Measurements from ENCODE around the gene BMP6.

Gene BMP6

GRCh38 chr6:7749478-7749877 is 23.6 kb downstream of the BMP6 start:
- no peak for DNase-seq

GRCh38 chr6:7750197-7750596 is 24.3 kb downstream of the BMP6 start:
- no peak for DNase-seq

DNA sequence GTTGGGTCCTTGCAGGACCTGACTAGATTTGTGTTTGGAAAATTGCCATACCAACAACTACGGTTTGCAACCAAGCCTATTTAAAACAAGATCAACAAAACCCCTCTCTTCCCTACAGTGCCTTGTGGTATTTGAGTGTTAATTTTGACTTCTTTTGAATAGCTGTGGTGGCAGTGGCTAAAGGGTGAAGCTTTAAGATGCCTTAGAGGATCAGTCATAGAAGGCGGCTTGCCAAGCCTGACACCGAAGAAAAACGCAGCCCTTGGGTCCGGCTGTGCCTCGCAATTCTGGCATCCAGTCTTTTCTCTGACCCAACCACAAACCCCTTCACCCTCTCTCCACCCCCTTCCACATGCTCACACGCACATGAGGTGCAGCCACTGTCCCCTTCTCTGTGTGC is 32.6 kb downstream of the BMP6 start:
- DNase-seq, result no peak

- DNase-seq, result no peak
Measured at GRCh38 chr6:7759320-7759719, 33.4 kb downstream of the BMP6 start.

- no peak for DNase-seq
Measured at GRCh38 chr6:7761051-7761450, 35.2 kb downstream of the BMP6 start.

- DNase-seq, result no peak
Measured at GRCh38 chr6:7762760-7763159, 36.9 kb downstream of the BMP6 start.

DNA sequence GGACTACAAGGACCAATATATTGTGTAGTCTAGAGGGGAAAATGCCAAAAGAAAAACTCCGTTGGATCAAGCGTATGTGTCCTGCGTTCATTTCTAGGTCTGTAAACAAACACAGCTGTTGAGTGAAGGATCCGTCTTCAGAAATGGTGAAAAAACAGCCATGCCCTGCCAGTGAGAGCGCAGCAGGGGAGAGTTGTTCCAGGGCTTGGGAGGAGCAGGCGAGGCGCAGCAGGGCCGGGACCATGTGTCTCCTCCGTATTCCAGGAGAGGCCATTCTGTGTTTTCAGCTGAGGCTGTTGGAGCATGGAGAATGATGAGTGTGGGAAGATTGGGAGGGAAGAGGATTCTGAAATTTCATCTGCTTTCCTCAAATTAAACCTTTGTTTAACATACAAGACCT is 38.0 kb downstream of the BMP6 start:
- DNase-seq, result no peak

DNA sequence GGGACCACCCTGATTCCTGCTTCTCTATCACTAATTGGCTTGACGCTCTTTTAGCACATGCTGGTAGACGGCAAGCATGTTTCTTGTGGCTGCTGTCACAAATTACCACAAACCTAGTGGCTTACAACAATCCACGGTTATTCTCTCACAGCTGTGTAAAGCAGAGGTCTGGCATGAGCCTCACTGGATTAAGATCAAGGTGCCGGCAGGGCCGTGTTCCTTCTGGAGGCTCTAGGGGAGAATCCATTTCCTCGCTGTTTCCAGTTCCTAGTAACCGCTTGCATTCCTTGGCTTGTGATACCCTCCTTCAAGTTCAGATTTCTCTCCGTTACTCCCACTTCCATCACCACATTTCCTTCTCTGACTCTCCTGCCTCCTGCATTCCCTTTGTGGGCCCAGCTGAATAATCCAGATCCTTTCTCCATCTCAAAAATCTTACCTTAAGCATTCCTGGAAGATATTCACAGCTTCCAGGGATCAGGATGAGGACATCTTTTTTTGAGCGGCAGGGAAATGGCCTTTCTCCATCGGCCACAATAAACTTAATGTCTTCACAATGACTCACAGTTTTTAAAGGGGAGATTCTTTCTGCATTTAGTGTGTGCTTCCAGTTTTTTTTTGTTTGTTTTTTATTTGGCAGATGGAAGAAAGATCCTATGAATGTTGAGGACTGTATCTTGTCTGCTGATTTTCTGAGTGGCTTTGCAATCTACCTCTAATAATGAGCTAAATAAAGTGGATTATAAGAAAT is 39.9 kb downstream of the BMP6 start:
- DNase-seq, result no peak

DNA sequence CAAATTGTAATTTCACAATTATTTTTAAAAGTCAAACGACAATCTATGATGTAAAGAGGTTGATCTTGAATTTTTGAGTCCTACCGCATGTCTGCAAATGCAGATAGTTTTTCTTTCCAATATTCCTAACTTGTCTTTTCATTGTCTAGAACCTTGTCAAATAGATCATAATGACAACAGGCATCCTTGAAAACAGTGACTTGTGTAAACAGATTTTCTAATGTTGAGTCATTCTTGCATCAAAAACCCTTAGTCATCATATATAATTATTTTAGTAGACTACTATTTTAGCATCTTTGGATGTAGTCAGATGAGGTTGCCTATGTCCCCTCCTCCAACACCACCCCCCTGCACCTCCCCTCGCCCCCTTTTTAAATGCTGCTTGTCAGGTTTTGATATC is 43.8 kb downstream of the BMP6 start:
- DNase-seq, result no peak

DNA sequence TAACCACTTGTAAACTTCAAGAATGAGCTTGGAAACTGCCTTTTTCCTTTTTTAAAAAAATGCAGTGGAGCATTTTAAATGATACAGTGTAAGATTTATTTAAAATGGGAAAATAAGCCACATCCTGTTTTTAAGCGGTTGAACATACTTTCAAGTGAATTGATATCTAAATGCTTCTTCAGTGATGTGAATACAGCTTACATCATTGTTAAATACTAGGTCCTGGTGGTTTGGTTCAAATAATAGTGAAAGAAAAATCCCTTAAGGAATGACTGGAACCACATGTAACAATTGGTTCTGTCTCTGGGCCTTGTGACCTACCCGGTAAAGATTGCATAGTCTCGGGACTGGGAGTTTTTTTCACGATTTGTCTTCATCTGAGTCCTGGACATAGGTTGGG is 44.2 kb downstream of the BMP6 start:
- DNase-seq, result no peak

DNA sequence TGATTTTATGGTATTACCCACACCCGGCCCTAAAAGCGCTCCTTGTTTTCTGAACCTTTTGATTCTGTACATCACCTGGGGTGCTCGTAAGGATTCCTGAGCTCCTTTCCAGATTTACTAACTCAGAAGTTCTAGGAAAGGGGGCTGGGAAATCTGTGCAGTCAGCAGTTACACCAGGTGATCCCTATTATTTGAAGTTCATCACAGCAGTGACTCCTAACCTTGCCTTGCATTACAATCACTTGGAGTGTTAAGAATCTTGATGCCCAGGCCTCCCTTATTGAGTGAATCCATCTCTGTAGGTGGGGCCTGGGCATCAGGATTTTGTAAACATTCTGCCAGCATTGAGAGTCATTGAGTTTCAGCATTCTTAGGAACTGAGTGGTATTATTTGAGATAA is 44.7 kb downstream of the BMP6 start:
- DNase-seq, result no peak

- DNase-seq, result no peak
Measured at GRCh38 chr6:7773322-7773721, 47.4 kb downstream of the BMP6 start.

GRCh38 chr6:7773914-7774313 is 48.0 kb downstream of the BMP6 start:
- no peak for DNase-seq

- no peak for DNase-seq
Measured at GRCh38 chr6:7776509-7776908, 50.6 kb downstream of the BMP6 start.

DNA sequence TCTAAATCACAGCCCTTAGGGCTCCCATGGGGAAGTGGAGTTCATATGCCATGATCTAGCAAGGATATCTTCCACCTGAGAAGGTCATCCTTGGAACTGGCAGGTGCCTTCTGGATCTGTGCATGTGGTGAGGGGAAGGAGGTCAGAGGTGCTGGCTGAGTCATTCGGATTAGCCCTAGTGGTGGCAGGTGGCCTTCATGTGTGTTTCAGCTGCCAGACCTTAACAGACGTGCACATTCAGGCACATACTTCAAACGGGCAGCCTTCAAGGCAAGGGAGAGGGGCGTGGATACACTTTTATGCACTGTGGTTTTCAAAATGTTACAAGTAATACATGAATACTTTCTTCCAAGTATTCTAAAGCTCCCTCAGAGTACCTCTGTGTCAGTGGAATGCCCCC is 51.2 kb downstream of the BMP6 start:
- DNase-seq, result no peak

DNA sequence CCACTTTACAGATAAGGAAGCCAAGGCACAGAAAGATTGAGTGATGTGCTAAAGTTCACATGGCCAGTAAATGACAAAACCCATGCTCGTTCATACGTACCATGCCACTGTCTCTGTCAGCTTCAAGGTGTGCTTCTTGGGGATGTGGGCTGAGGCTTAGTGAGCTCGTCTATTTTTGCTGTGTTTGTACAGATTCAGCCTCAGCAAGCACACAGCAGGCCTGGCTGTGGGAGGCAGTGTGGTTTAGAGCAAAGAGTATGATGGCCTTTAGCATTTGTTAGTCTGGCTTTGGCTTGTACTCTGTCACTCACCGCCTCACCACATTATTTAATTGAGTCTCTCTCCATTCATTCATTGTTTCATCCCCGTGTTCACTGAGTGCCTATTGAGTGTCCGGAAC is 55.3 kb downstream of the BMP6 start:
- DNase-seq, result no peak

GRCh38 chr6:7784248-7784647 is 58.3 kb downstream of the BMP6 start:
- no peak for DNase-seq

- no peak for DNase-seq
Measured at GRCh38 chr6:7784706-7785105, 58.8 kb downstream of the BMP6 start.

- DNase-seq, result no peak
Measured at GRCh38 chr6:7785243-7786035, 59.5 kb downstream of the BMP6 start.

GRCh38 chr6:7786214-7786661 is 60.3 kb downstream of the BMP6 start:
- DNase-seq, result no peak

- DNase-seq, result no peak
Measured at GRCh38 chr6:7787137-7787608, 61.3 kb downstream of the BMP6 start.

DNA sequence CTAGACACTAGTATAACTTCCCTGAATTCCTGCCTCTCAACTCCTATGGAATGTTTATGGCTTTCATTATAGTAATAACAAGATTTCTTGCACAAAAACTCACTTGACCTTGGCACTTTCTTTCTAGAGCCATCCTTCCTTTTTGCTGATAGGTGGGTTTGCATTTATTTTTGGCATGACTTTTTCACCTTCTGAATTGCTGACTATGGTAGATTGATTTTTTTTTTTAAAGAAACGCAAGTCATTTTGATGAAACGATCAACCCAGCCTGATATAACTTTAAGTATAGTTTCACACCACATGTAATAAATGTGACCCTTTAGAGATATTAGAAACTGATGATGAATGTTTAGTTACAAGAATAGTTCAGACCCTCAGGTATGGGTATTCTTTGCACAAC is 61.8 kb downstream of the BMP6 start:
- DNase-seq, result no peak

- no peak for DNase-seq
Measured at GRCh38 chr6:7794509-7794908, 68.6 kb downstream of the BMP6 start.

DNA sequence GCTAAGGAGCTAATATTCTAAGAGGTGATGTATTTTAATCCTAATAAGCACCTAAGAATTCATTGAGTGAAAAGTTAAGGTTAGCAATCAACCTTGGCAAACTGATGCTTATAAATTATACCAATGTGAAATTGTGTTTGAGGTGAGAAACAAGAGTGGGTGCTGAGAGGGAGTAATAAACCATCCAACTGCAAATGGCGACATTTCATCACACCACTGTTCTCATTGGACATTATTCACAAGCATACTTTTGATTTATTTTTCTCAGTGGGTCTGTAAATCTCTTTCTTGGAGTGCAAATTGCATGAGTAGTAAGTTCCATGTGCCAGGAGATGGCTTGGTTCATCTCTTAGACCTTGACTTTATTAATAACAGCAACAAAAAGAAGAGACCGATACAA is 71.5 kb downstream of the BMP6 start:
- DNase-seq, result no peak
